GM12801 (cell line): ENCODE results near the gene VTI1A.

Experiments used
- TF ChIP-seq, protein P1 (sequence below): IDR thresholded peaks from one replicate; pipeline ENCODE4 v1.5.1; 2011; ENCODE audit warnings: control low read depth; ENCODE audit not compliant: insufficient read length; ENCODE audit errors: extremely low read depth

Gene VTI1A

DNA sequence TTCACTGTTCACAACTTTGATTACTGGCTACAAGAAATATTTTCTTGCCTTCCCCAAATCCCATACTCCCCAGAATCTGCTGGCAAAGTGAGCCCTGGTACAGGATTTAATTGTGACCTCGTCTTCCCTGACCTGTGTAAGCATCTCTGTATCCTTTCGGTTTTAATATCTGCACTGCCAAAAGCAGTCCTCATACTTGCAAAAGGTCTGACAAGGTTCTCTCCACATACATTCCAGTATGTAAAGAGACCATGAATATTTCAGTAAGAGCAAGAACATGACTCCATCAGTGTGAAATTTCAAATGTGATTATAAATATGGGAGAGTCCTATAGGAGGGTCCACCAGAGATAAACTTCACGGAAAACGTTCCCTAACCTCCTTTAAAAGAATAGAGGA, 369.0 kb downstream of the VTI1A start:
- TF ChIP-seq, protein P1, sequence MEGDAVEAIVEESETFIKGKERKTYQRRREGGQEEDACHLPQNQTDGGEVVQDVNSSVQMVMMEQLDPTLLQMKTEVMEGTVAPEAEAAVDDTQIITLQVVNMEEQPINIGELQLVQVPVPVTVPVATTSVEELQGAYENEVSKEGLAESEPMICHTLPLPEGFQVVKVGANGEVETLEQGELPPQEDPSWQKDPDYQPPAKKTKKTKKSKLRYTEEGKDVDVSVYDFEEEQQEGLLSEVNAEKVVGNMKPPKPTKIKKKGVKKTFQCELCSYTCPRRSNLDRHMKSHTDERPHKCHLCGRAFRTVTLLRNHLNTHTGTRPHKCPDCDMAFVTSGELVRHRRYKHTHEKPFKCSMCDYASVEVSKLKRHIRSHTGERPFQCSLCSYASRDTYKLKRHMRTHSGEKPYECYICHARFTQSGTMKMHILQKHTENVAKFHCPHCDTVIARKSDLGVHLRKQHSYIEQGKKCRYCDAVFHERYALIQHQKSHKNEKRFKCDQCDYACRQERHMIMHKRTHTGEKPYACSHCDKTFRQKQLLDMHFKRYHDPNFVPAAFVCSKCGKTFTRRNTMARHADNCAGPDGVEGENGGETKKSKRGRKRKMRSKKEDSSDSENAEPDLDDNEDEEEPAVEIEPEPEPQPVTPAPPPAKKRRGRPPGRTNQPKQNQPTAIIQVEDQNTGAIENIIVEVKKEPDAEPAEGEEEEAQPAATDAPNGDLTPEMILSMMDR: no peak

DNA sequence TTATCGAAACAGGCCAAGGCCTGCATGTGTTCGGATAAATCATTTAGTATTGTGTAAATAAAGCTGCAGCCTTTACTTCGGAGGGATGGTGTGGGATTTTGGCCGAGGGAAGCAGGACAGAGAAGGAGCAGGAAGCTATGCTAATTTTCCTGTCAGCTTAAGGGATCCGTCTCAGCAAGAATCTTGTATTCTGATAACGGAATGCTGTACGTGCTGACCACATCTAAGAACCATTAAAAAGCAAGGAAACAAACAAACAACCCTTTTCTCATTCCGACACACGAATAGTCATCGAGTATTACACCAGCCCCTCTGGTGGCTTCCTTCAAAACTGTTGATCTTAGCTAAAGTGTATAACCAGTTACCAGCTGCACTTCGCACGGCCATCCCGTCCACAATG, 369.9 kb downstream of the VTI1A start:
- TF ChIP-seq, protein P1: no peak

DNA sequence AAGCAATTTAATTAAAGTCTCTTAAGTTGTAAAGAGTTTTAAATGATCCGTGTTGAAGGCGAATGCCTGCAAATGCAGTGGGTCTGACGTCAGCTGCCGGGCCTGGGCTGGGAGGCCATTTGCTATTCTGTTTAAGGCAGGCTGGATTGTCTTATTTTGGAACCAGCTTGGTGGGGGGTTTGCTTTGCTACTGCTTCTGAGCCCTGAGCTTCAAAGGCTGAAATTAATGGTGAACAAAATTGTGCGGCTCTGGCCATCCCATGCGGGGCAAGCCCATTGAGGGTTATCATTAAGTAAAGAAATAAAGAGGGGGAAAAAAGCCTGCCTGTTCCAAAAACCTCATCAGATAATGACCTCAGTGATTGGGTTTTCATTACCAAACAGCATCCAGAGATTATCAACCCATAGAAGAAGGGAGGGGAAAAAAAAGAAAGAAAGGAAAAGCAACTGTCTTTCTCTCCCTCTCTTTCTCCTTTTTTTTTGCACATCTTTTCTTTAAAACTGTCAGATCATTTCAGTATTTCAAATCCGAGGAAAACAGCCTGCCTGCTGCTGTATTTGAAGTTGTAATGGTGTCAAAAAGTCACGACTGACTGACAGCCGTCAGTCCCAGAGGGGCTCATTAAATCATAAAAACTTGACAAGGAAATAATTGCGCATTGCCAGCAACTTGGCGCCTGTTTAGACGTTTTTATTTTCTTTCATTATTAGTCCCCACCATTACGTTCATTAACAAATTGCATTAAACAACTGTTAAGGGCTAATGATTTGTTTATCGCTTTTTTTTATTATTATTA, 371.2 kb downstream of the VTI1A start:
- TF ChIP-seq, protein P1: no peak

DNA sequence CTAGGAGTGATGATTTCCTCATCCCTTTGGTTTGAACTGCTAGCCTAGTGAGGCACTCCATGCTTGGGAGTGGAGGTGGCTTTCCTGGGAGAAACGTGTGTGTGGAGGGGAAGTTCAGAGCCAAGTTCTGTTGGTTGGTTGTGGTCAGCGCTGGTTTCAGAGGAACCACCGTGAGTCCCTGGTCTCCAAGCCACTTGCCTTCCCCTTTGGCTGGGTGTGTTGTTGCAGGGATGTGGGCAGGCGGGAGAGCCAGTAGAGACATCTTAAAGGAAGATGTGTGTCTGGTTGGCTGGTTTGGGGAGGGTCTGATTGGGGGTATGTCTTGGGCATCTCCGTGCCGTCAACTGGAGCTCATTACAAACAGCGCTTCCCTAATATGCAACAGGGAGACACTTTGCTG, 372.2 kb downstream of the VTI1A start:
- TF ChIP-seq, protein P1: no peak

DNA sequence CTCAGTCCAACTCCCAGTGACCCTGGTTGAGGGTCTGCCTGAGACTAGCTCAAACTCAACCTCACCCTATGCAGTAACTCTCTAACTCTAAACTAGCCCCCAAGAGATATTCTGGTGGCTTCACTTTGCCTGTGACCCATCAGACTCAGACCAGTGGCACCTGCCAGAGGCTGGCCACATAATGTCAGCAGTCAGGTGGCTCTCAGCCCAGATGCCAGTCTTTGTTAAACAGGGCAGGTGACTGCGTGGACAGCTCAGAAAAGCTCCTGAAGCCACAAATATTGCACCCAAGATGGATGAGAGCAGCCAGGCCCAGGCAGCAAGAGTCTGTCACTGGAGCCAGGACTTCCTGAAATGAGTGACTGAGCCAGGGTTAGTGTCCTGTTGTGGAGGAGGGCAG, 373.3 kb downstream of the VTI1A start:
- TF ChIP-seq, protein P1: no peak

DNA sequence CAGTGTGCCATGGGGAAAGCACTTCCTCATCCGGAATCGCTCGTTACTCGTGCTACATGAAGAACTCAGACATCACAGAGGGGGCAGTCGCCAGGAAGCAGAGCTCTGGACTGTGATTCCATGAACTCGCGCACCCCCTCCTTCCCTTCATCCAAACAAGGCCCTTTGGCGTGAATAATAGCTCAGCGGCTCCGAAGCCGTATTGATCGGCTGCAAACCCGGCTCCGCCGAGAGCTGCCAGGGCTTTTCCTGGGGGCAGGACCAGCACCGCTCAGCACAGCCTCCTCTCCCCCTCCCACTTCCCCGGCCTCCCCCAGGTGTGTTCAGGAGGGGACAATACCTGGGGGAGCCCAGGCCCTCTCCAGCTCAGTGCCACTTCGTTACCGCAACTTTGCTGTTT, 374.0 kb downstream of the VTI1A start:
- TF ChIP-seq, protein P1: no peak

DNA sequence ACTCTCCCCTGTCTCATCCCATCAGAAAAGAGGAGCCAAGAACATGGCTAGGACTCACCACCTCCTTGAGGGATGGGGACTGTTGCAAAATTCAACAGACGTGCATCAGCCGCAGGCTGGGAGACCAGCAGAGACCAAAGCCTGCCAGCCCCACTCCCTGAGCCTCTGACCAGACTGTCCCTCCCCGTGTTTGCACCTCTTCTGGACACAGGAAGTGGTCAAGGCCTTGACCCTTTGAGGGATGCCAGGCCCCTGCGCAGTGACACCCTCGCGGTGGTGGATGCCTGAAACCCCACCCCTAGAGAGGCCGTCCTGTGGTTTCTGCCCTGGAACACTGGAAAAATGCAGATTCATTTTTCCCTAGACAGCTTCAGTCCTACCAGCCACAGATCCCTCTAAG, 374.6 kb downstream of the VTI1A start:
- TF ChIP-seq, protein P1: no peak
